ENCODE measurements around the gene PTGFRN. TPM values are rescaled to one million over a fixed set of nuclear protein-coding genes. Genes with fewer than 3 reads are reported as not detected.
"Not testable (repeated sequence)": the region's sequence is repeated elsewhere in the genome, so short reads cannot be mapped to it uniquely, and the experiment has no call there.

Gene PTGFRN
- total RNA-seq, 1 donor from 2014 or later: 19.1 TPM

- no peaks in the 10 kb centered on the region for H3K27me3 Mint-ChIP-seq (ENCODE audit: low read depth)
- no peak overlapping the region for H3K27ac Mint-ChIP-seq
- DNase-seq (ENCODE audit: low spot score): no peak
- H3K4me1 Mint-ChIP-seq (ENCODE audit: low read depth): peaks cover 30% of the 10 kb centered on the region
- no peaks in the 10 kb centered on the region for H3K9me3 Mint-ChIP-seq
- H3K36me3 Mint-ChIP-seq (ENCODE audit: low read depth): no peaks in the 10 kb centered on the region
- no peak overlapping the region for H3K4me3 Mint-ChIP-seq (ENCODE audit: low read depth)
- intact Hi-C loops (cut with micrococcal nuclease): loop anchor here (5.0 to 10.0 kb wide), 5 partner anchors 57 to 1868 kb away; no protein-coding TSS in a partner anchor
These were observed 20.4 kb downstream of the PTGFRN start for GRCh38 chr1:116929961-116930592.

GRCh38 chr1:116931016-116931918 is 21.6 kb downstream of the PTGFRN start:
- Mint-ChIP-seq H3K9me3 (no peaks in the 10 kb centered on the region), H3K4me3 (ENCODE audit: low read depth) (no peak overlapping the region), H3K36me3 (ENCODE audit: low read depth) (no peaks in the 10 kb centered on the region), H3K27ac (no peak overlapping the region), H3K27me3 (ENCODE audit: low read depth) (no peaks in the 10 kb centered on the region), H3K4me1 (ENCODE audit: low read depth) (peaks cover 32% of the 10 kb centered on the region)
- intact Hi-C loops (cut with micrococcal nuclease): loop anchor here (5.0 to 10.0 kb wide), 5 partner anchors 56 to 1869 kb away; no protein-coding TSS in a partner anchor
- no peak for DNase-seq (ENCODE audit: low spot score)

- Mint-ChIP-seq H3K27me3 (ENCODE audit: low read depth) (no peaks in the 10 kb centered on the region), H3K27ac (peak overlapping the region; percentile 70), H3K36me3 (ENCODE audit: low read depth) (no peaks in the 10 kb centered on the region), H3K9me3 (no peaks in the 10 kb centered on the region), H3K4me1 (ENCODE audit: low read depth) (peaks cover 34% of the 10 kb centered on the region), H3K4me3 (ENCODE audit: low read depth) (no peak overlapping the region)
- intact Hi-C loops (cut with micrococcal nuclease): loop anchor here (1.0 to 10.0 kb wide), 12 partner anchors 53 to 1872 kb away; partner anchors contain the start of gene CD101
- DNase-seq (ENCODE audit: low spot score): no peak
These were observed 24.1 kb downstream of the PTGFRN start for GRCh38 chr1:116933606-116934515.

GRCh38 chr1:116934586-116935207 is 25.0 kb downstream of the PTGFRN start:
- no peak overlapping the region for H3K4me3 Mint-ChIP-seq (ENCODE audit: low read depth)
- no peaks in the 10 kb centered on the region for H3K36me3 Mint-ChIP-seq (ENCODE audit: low read depth)
- intact Hi-C loops (cut with micrococcal nuclease): loop anchor here (2.0 to 10.0 kb wide), 9 partner anchors 53 to 1872 kb away; no protein-coding TSS in a partner anchor
- H3K4me1 Mint-ChIP-seq (ENCODE audit: low read depth): peaks cover 34% of the 10 kb centered on the region
- no peak for DNase-seq (ENCODE audit: low spot score)
- H3K27ac Mint-ChIP-seq: peak overlapping the region; percentile 23
- H3K9me3 Mint-ChIP-seq: no peaks in the 10 kb centered on the region
- no peaks in the 10 kb centered on the region for H3K27me3 Mint-ChIP-seq (ENCODE audit: low read depth)

- Mint-ChIP-seq H3K4me1 (ENCODE audit: low read depth) (peaks cover 34% of the 10 kb centered on the region), H3K4me3 (ENCODE audit: low read depth) (no peak overlapping the region), H3K27ac (no peak overlapping the region), H3K36me3 (ENCODE audit: low read depth) (no peaks in the 10 kb centered on the region), H3K27me3 (ENCODE audit: low read depth) (no peaks in the 10 kb centered on the region), H3K9me3 (no peaks in the 10 kb centered on the region)
- intact Hi-C loops (cut with micrococcal nuclease): loop anchor here (10.0 kb wide), 1 partner anchor 423 kb away; no protein-coding TSS in a partner anchor
- no peak for DNase-seq (ENCODE audit: low spot score)
These were observed 28.5 kb downstream of the PTGFRN start for GRCh38 chr1:116938216-116938615.

GRCh38 chr1:116939780-116940543 is 30.2 kb downstream of the PTGFRN start:
- peaks cover 26% of the 10 kb centered on the region for H3K4me1 Mint-ChIP-seq (ENCODE audit: low read depth)
- intact Hi-C loops (cut with micrococcal nuclease): loop anchor here (10.0 kb wide), 1 partner anchor 425 kb away; no protein-coding TSS in a partner anchor

GRCh38 chr1:116940814-116941599 is 31.3 kb downstream of the PTGFRN start:
- H3K9me3 Mint-ChIP-seq: no peaks in the 10 kb centered on the region
- H3K4me1 Mint-ChIP-seq (ENCODE audit: low read depth): peaks cover 28% of the 10 kb centered on the region
- intact Hi-C loops (cut with micrococcal nuclease): no loop called here
- H3K27me3 Mint-ChIP-seq (ENCODE audit: low read depth): no peaks in the 10 kb centered on the region
- no peaks in the 10 kb centered on the region for H3K36me3 Mint-ChIP-seq (ENCODE audit: low read depth)
- no peak overlapping the region for H3K27ac Mint-ChIP-seq
- H3K4me3 Mint-ChIP-seq (ENCODE audit: low read depth): no peak overlapping the region
- no peak for DNase-seq (ENCODE audit: low spot score)

More at GRCh38 chr1:116939780-116940543, 30.2 kb downstream of the PTGFRN start:
- H3K27ac Mint-ChIP-seq; DNase-seq (ENCODE audit: low spot score); H3K36me3 Mint-ChIP-seq (ENCODE audit: low read depth); H3K9me3 Mint-ChIP-seq; H3K4me3 Mint-ChIP-seq (ENCODE audit: low read depth); H3K27me3 Mint-ChIP-seq (ENCODE audit: low read depth): not testable (repeated sequence)

- H3K4me3 Mint-ChIP-seq (ENCODE audit: low read depth): no peak overlapping the region
- intact Hi-C loops (cut with micrococcal nuclease): no loop called here
These were observed 32.0 kb downstream of the PTGFRN start for GRCh38 chr1:116941670-116942069.

GRCh38 chr1:116942344-116942743 is 32.6 kb downstream of the PTGFRN start:
- Mint-ChIP-seq H3K4me3 (ENCODE audit: low read depth) (no peak overlapping the region), H3K36me3 (ENCODE audit: low read depth) (no peaks in the 10 kb centered on the region), H3K27me3 (ENCODE audit: low read depth) (no peaks in the 10 kb centered on the region), H3K27ac (no peak overlapping the region), H3K9me3 (no peaks in the 10 kb centered on the region), H3K4me1 (ENCODE audit: low read depth) (peaks cover 26% of the 10 kb centered on the region)
- intact Hi-C loops (cut with micrococcal nuclease): no loop called here
- DNase-seq (ENCODE audit: low spot score): no peak

More at GRCh38 chr1:116941670-116942069, 32.0 kb downstream of the PTGFRN start:
- no peak overlapping the region for H3K27ac Mint-ChIP-seq
- H3K4me1 Mint-ChIP-seq (ENCODE audit: low read depth): peaks cover 28% of the 10 kb centered on the region
- H3K9me3 Mint-ChIP-seq: no peaks in the 10 kb centered on the region
- no peaks in the 10 kb centered on the region for H3K36me3 Mint-ChIP-seq (ENCODE audit: low read depth)
- H3K27me3 Mint-ChIP-seq (ENCODE audit: low read depth): no peaks in the 10 kb centered on the region
- no peak for DNase-seq (ENCODE audit: low spot score)

- H3K4me1 Mint-ChIP-seq (ENCODE audit: low read depth): peaks cover 25% of the 10 kb centered on the region
- peak overlapping the region; percentile 53 for H3K27ac Mint-ChIP-seq
- no peaks in the 10 kb centered on the region for H3K36me3 Mint-ChIP-seq (ENCODE audit: low read depth)
- no peak for DNase-seq (ENCODE audit: low spot score)
- H3K27me3 Mint-ChIP-seq (ENCODE audit: low read depth): no peaks in the 10 kb centered on the region
- H3K9me3 Mint-ChIP-seq: no peaks in the 10 kb centered on the region
- intact Hi-C loops (cut with micrococcal nuclease): no loop called here
- no peak overlapping the region for H3K4me3 Mint-ChIP-seq (ENCODE audit: low read depth)
These were observed 33.7 kb downstream of the PTGFRN start for GRCh38 chr1:116943438-116943837.

- peaks cover 25% of the 10 kb centered on the region for H3K4me1 Mint-ChIP-seq (ENCODE audit: low read depth)
- H3K4me3 Mint-ChIP-seq (ENCODE audit: low read depth): no peak overlapping the region
- H3K36me3 Mint-ChIP-seq (ENCODE audit: low read depth): no peaks in the 10 kb centered on the region
- intact Hi-C loops (cut with micrococcal nuclease): no loop called here
- no peaks in the 10 kb centered on the region for H3K27me3 Mint-ChIP-seq (ENCODE audit: low read depth)
- no peak overlapping the region for H3K27ac Mint-ChIP-seq
- DNase-seq (ENCODE audit: low spot score): no peak
- H3K9me3 Mint-ChIP-seq: no peaks in the 10 kb centered on the region
These were observed 34.9 kb downstream of the PTGFRN start for GRCh38 chr1:116944613-116945012.
